Adipocyte (in vitro differentiated cells): ENCODE measurements around the gene CAMSAP1.
"Not testable (repeated sequence)": the region's sequence is repeated elsewhere in the genome, so short reads cannot be mapped to it uniquely, and the experiment has no call there.

Source experiments
- DNase-seq: peaks from one replicate; pipeline ENCODE4 v3.0.0-alpha.2; 2015; ENCODE audit warnings: low read depth
- H3K27me3 ChIP-seq: replicated peaks from 2 replicates; pipeline ENCODE4 v1.7.0; 2013; ENCODE audit warnings: mild to moderate bottlenecking, low read length, moderate library complexity; ENCODE audit not compliant: control insufficient read depth, insufficient read depth
- H3K36me3 ChIP-seq: 2 replicates; pipeline ENCODE4 v1.7.0; 2013; ENCODE audit warnings: low read length, mild to moderate bottlenecking, moderate library complexity; ENCODE audit not compliant: control insufficient read depth, insufficient read depth, severe bottlenecking
- H3K4me1 ChIP-seq: 2 replicates; pipeline ENCODE4 v1.7.0; 2013; ENCODE audit warnings: mild to moderate bottlenecking, low read length, moderate library complexity; ENCODE audit not compliant: control insufficient read depth, insufficient read depth
- H3K4me3 ChIP-seq: 2 replicates; pipeline ENCODE4 v1.7.0; 2013; ENCODE audit warnings: mild to moderate bottlenecking, low read length, moderate library complexity
- H3K9ac ChIP-seq: 2 replicates; pipeline ENCODE4 v1.7.0; 2013; ENCODE audit warnings: mild to moderate bottlenecking, low read length, moderate library complexity
- H3K9me3 ChIP-seq: 2 replicates; pipeline ENCODE4 v1.7.0; 2013; ENCODE audit warnings: mild to moderate bottlenecking, low read length, moderate library complexity; ENCODE audit not compliant: control insufficient read depth

The CAMSAP1 gene, protein sequence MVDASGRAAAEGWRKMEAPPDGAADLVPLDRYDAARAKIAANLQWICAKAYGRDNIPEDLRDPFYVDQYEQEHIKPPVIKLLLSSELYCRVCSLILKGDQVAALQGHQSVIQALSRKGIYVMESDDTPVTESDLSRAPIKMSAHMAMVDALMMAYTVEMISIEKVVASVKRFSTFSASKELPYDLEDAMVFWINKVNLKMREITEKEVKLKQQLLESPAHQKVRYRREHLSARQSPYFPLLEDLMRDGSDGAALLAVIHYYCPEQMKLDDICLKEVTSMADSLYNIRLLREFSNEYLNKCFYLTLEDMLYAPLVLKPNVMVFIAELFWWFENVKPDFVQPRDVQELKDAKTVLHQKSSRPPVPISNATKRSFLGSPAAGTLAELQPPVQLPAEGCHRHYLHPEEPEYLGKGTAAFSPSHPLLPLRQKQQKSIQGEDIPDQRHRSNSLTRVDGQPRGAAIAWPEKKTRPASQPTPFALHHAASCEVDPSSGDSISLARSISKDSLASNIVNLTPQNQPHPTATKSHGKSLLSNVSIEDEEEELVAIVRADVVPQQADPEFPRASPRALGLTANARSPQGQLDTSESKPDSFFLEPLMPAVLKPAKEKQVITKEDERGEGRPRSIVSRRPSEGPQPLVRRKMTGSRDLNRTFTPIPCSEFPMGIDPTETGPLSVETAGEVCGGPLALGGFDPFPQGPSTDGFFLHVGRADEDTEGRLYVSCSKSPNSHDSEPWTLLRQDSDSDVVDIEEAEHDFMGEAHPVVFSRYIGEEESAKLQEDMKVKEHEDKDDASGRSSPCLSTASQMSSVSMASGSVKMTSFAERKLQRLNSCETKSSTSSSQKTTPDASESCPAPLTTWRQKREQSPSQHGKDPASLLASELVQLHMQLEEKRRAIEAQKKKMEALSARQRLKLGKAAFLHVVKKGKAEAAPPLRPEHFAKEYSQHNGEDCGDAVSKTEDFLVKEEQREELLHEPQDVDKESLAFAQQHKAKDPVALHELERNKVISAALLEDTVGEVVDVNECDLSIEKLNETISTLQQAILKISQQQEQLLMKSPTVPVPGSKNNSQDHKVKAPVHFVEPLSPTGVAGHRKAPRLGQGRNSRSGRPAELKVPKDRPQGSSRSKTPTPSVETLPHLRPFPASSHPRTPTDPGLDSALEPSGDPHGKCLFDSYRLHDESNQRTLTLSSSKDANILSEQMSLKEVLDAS (N-terminal part only)

DNA sequence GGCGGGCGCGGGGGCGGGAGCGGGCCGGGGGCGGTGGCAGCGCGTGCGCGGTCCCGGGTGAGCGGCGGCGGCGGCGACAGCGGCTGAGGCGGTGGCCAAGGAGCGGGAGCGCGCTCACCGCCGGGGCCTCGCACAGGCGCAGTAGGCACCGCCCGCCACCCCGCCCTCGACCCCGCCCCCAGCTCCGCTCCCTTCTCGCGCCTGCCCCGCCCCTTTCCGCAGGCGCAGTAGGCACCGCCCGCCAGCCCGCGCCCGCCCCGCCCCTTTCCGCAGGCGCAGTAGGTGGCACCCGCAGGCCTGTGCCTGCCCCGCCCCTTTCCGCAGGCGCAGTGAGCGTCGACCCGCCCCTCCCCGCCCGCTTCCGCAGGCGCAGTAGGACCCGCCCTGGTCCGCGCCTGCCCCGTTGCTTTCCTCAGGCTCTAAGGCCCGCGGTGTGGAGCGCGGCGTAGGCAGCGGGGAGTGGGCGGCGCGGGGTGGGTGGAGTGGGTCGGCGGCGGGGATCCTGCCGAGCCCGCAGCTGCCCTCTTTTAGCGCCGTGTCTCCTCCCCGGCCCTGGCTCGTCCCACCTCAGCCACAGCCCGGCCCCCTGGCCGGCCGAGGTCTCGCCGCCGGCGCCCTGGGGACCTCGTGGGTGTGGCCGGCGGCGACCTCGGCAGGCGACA, at the start of gene CAMSAP1:
Gene CAMSAP1, minus strand, starts transcription at position 116 of the 662 bp plus-strand sequence. CDS start 387 bp downstream, outside the sequence.
- no peaks in the 10 kb centered on the region for H3K9me3 ChIP-seq
- DNase-seq, result peak; percentile 97
- H3K36me3 ChIP-seq, result peaks cover 7% of the 10 kb centered on the region
- peak within 1 kb of the TSS; percentile 85 for H3K9ac ChIP-seq
- H3K4me1 ChIP-seq, result peaks cover 33% of the 10 kb centered on the region
- no peaks in the 10 kb centered on the region for H3K27me3 ChIP-seq
- H3K4me3 ChIP-seq, result peak within 1 kb of the TSS; percentile 87

DNA sequence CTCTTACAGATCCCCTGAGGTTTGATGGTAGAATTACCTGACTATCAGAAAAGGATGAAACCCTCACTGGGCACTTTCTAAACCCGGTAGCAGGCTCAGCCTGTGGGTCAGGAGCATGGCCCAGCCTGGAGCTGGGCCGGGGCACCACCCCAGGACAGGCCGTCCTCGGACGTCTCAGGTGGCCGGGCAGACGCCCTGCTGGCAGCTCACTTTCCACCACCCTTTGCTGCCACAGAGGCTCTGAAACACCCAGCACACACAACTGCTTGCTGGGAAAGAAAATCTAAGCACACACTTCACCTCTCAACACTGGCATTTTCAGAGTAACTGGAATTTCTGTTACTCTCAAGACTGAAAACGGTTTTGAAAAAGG, 49.4 kb upstream of the CAMSAP1 start:
- H3K27me3 ChIP-seq, result no peaks in the 10 kb centered on the region
- no peak overlapping the region for H3K9ac ChIP-seq
- H3K9me3 ChIP-seq, result no peaks in the 10 kb centered on the region
- H3K36me3 ChIP-seq, result peaks cover 18% of the 10 kb centered on the region
- no peak for DNase-seq
- peaks cover 7% of the 10 kb centered on the region for H3K4me1 ChIP-seq
- H3K4me3 ChIP-seq, result no peak overlapping the region

DNA sequence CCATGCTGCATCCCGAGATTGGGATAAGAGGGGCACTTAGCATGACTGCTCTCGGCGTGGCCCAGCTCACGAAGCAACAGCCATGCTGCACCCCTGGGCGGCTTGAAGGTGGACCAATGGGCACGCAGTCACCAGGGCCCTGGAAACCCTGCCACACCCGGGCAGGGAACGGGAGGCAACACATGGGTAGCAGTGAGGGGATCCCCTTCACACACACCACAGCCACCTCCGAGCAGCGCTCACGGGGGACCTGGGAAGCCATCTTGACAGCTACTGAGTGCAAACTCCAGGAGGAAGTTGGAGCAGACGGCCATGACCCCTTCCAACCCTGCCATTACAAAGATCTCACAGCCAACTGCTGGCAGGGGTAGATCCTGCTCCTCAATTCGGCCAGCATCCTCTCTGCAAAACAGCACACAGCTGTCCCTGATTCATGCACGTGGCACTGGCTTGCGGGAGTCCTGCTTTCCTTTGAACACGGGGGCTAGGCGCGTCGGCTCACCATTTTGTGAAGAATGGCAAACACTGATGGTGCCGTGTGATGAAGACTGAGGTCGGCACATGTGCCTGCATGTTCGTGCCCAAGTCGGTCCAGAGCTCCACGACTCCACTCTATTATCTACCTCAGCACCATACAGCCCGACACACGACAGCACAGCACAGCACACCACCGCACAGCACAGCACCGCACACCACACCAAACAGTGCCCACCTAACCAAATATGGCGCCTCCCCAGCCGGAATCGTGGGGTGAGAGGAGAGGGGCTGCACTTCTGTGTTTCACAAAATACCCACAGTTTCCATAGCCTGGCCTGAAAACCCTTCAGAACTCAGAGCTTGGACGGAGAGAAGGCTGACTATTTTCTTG, 48.8 kb upstream of the CAMSAP1 start:
- peaks cover 7% of the 10 kb centered on the region for H3K4me1 ChIP-seq
- H3K4me3 ChIP-seq, result no peak overlapping the region
- H3K36me3 ChIP-seq, result peaks cover 18% of the 10 kb centered on the region
- no peaks in the 10 kb centered on the region for H3K9me3 ChIP-seq
- no peak overlapping the region for H3K9ac ChIP-seq
- H3K27me3 ChIP-seq, result no peaks in the 10 kb centered on the region
- DNase-seq, result no peak

DNA sequence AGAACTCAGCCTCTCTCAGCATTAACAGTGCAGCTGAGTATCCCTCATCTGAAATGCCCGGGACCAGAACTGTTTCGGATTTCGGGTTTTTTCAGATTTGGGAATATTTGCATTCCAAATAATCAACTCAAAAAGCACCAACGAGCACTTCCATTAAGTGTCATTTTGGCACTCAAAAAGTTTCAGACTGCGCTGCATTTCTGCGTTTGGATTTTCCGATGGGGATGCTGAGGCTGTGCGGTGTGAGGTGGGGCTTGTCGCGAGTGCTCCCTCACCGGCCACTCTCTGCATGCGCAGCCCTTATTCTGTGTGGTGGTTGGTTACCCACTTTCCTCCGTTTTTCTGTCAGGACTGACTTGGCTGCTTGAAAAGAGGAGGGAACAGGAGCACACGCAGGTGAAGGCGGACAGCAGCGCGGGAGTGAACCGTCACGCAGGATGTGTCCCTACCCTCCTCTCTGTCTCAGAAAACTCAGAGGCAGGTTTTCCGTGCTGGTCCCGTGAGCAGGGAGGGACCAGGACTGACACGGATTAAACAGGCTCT, 45.4 kb upstream of the CAMSAP1 start:
- Histone ChIP-seq H3K27me3 (no peaks in the 10 kb centered on the region), H3K4me1 (no peaks in the 10 kb centered on the region), H3K4me3 (no peak overlapping the region), H3K36me3 (peaks cover 35% of the 10 kb centered on the region), H3K9me3 (no peaks in the 10 kb centered on the region), H3K9ac (no peak overlapping the region)
- DNase-seq, result no peak

DNA sequence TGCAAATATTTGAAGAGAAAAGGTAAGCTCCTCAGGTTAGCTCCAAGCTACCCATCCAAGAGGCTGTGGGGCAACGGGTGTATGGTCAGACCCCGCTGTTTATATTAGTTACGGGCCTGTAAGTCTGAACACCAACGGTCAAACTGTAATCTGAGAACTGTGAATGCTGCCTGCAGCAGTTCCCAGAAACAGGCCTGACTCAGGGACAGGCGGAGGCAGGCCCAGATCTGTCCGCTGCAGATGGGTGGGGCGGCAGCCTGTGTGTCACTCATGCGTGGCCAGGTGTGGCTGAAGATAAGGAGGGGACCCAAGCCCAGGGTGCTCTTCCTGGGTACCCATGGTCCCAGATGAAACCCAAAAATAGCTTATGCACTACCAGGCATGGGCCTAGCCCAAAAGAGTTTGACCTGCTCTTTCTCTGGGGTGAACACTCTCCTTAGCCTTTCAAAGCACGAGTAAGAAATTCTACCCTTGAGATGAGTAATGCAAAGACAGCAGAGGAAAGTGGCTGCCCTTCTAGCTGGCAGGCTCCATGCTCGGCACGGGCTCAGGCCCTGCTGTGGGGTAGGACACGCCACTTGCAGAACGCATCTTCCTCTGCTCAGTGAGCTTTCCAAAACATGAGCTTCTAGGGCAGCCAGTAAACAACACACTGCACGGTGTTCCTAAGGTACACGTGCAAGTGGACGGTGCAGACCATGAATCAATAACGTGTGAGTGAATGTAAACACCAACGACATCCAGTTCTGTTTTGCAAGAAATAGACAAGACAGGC, 44.7 kb upstream of the CAMSAP1 start:
- no peak overlapping the region for H3K9ac ChIP-seq
- peak; percentile 39 for DNase-seq
- peaks cover 38% of the 10 kb centered on the region for H3K36me3 ChIP-seq
- H3K9me3 ChIP-seq, result no peaks in the 10 kb centered on the region
- no peaks in the 10 kb centered on the region for H3K27me3 ChIP-seq
- H3K4me1 ChIP-seq, result no peaks in the 10 kb centered on the region
- no peak overlapping the region for H3K4me3 ChIP-seq

DNA sequence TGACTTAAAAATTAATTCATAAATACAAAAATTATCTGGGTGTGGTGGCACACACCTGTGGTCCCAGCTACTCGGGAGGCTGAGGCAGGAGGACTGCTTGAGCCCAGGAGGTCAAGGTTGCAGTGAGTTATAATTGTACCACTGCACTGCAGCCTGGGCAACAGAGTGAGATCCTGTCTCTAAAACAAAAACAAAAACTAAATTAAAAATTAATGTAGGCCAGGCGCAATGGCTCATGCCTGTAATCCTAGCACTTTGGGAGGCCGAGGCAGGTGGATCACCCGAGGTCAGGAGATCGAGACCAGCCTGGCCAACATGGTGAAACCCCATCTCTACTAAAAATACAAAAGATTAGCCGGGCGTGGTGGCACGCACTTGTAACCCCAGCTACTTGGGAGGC, 44.0 kb upstream of the CAMSAP1 start:
- not testable (repeated sequence) for H3K4me3 ChIP-seq, DNase-seq, H3K9me3 ChIP-seq, H3K4me1 ChIP-seq, H3K27me3 ChIP-seq, H3K9ac ChIP-seq
- peaks cover 46% of the 10 kb centered on the region for H3K36me3 ChIP-seq

DNA sequence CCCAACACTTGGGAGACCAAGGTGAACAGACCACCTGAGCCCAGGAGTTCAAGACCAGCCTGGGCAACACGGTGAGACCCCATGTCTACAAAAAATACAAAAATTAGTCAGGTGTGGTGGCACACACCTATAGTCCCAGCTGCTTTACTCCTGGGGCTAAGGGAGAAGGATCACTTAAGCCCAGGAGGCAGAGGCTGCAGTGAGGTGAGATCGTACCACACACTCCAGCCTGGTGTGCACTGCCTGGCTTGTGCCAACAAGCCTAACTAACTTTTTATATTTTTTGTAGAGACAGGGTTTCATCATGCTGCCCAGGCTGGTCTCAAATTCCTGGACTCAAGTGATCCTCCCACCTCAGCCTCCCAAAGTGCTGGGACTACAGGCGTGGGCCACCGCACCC, 43.5 kb upstream of the CAMSAP1 start:
- not testable (repeated sequence) for H3K27me3 ChIP-seq, DNase-seq, H3K9ac ChIP-seq, H3K4me3 ChIP-seq, H3K9me3 ChIP-seq, H3K4me1 ChIP-seq
- peaks cover 50% of the 10 kb centered on the region for H3K36me3 ChIP-seq

DNA sequence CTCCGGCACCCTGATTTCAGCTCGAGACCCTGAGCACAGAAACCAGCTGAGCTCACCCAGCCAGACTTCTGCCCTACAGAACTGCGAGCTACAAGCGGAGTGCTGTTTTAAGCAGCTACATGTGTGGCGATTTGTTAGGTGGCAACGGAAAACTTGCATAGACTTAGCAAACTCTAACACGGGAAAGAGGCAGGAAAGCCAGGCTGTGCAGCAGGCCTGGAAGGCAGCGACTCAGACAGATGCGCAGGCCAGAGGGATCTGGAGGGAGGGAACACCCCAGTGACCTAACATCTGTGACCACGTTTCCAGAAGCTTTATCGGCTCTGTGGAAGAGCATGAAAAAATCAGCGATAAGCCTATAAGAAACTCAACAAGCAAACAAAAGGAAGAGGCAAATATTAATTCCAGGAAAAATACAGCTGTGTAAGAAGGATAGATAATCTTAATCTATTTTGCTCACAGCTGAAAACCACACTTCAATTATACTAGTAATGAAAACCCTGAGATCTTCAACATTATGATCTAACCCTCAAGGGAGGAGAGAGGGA, 42.9 kb upstream of the CAMSAP1 start:
- Histone ChIP-seq H3K9me3 (no peaks in the 10 kb centered on the region), H3K4me3 (no peak overlapping the region), H3K9ac (no peak overlapping the region), H3K36me3 (peaks cover 57% of the 10 kb centered on the region), H3K4me1 (no peaks in the 10 kb centered on the region), H3K27me3 (no peaks in the 10 kb centered on the region)
- DNase-seq, result no peak

DNA sequence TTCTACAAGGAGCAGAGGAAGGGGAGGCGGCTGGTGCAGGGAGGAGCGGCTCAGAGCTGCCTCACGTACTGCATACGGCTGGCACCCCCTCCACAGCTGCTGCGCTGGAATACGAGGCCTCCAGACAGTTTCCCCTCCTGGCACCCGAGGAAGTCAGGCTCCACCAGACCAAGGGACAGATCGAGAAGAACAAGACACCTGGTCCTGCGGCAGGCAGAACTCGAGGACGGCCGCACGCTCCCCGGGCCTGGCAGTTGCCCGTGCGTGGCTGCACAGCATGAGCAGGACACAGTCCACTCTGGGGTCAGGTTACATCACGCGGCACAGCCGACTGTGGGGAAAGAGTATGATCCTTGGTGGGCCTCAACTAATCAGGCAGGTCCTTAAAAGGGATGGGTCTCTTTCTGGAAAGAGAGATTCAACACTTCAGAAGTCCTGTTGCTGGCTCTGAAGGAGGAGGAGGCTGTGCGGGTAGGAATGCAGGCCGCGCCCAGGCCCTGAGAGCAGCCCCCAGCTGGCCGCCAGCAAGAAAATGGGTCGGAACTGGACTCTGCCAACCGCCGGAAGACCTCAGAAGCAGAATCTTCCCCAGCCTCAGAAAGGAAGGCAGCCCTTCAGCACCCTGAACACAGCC, 42.3 kb upstream of the CAMSAP1 start:
- peaks cover 62% of the 10 kb centered on the region for H3K36me3 ChIP-seq
- H3K4me3 ChIP-seq, result no peak overlapping the region
- DNase-seq, result no peak
- H3K4me1 ChIP-seq, result no peaks in the 10 kb centered on the region
- H3K9ac ChIP-seq, result no peak overlapping the region
- H3K9me3 ChIP-seq, result no peaks in the 10 kb centered on the region
- H3K27me3 ChIP-seq, result no peaks in the 10 kb centered on the region
